ENCODE results near the gene TMEM38A.
"Not testable (repeated sequence)": the region's sequence is repeated elsewhere in the genome, so short reads cannot be mapped to it uniquely, and the experiment has no call there.

Gene TMEM38A

GRCh38 chr19:16677055-16677454, 16.1 kb downstream of the TMEM38A start:
- no peak for DNase-seq (ENCODE audit: low read depth)

- no peak for DNase-seq (ENCODE audit: low read depth)
Observed at GRCh38 chr19:16678498-16678897, 17.6 kb downstream of the TMEM38A start.

GRCh38 chr19:16679811-16680210, 18.9 kb downstream of the TMEM38A start:
- DNase-seq (ENCODE audit: low read depth), result no peak

GRCh38 chr19:16682539-16682938, 21.6 kb downstream of the TMEM38A start:
- no peak for DNase-seq (ENCODE audit: low read depth)

GRCh38 chr19:16684216-16684615, 23.3 kb downstream of the TMEM38A start:
- no peak for DNase-seq (ENCODE audit: low read depth)

GRCh38 chr19:16688084-16688483, 27.1 kb downstream of the TMEM38A start:
- no peak for DNase-seq (ENCODE audit: low read depth)

- DNase-seq (ENCODE audit: low read depth), result no peak
Observed at GRCh38 chr19:16698914-16699313, 38.0 kb downstream of the TMEM38A start.

- no peak for DNase-seq (ENCODE audit: low read depth)
Observed at GRCh38 chr19:16702123-16702522, 41.2 kb downstream of the TMEM38A start.

- no peak for DNase-seq (ENCODE audit: low read depth)
Observed at GRCh38 chr19:16703677-16704076, 42.7 kb downstream of the TMEM38A start.

GRCh38 chr19:16710870-16711269, 49.9 kb downstream of the TMEM38A start:
- not testable (repeated sequence) for DNase-seq (ENCODE audit: low read depth)

GRCh38 chr19:16712295-16712694, 51.4 kb downstream of the TMEM38A start:
- DNase-seq (ENCODE audit: low read depth), result not testable (repeated sequence)

- peak; percentile 11 for DNase-seq (ENCODE audit: low read depth)
Observed at GRCh38 chr19:16714702-16715287, 53.9 kb downstream of the TMEM38A start.

GRCh38 chr19:16715611-16716010, 54.7 kb downstream of the TMEM38A start:
- no peak for DNase-seq (ENCODE audit: low read depth)

GRCh38 chr19:16721051-16721450, 60.1 kb downstream of the TMEM38A start:
- no peak for DNase-seq (ENCODE audit: low read depth)

- no peak for DNase-seq (ENCODE audit: low read depth)
Observed at GRCh38 chr19:16722591-16722990, 61.7 kb downstream of the TMEM38A start.

GRCh38 chr19:16726916-16727315, 66.0 kb downstream of the TMEM38A start:
- DNase-seq (ENCODE audit: low read depth), result no peak

GRCh38 chr19:16735650-16736266, 74.8 kb downstream of the TMEM38A start:
- DNase-seq (ENCODE audit: low read depth), result not testable (repeated sequence)

- no peak for DNase-seq (ENCODE audit: low read depth)
Observed at GRCh38 chr19:16736709-16737108, 75.8 kb downstream of the TMEM38A start.

- no peak for DNase-seq (ENCODE audit: low read depth)
Observed at GRCh38 chr19:16737911-16738310, 77.0 kb downstream of the TMEM38A start.

GRCh38 chr19:16739546-16739945, 78.6 kb downstream of the TMEM38A start:
- DNase-seq (ENCODE audit: low read depth), result no peak
